CD4-positive, CD25-positive, alpha-beta regulatory T cell (primary cell): Measurements from ENCODE around the gene NEURL3. TPM values are rescaled to one million over a fixed set of nuclear protein-coding genes. Genes with fewer than 3 reads are reported as not detected.

ENCODE experiments used
- ATAC-seq, 2 donors: fragments of 150-1000 bp; cut with Tn5 transposase; one replicate each; pipeline ENCODE4 v1.10.0; 2021; ENCODE audit warnings: low read depth in 2 of 2, moderate number of reproducible peaks in 2 of 2, moderate library complexity in 1 of 2
- DNase-seq, 3 donors: peaks; one replicate each; pipeline versions ENCODE4 v3.0.0 to v3.0.0-alpha.2; 2012 to 2022; ENCODE audit warnings: mixed read lengths in 1 of 3
- H3K27ac ChIP-seq: one replicate; pipeline ENCODE4 v1.7.0; 2013; ENCODE audit warnings: mild to moderate bottlenecking, low read length; ENCODE audit not compliant: insufficient read depth, poor library complexity, severe bottlenecking
- H3K27me3 ChIP-seq: one replicate; pipeline ENCODE4 v1.7.0; 2013; ENCODE audit warnings: low read length; ENCODE audit not compliant: control insufficient read depth, insufficient read depth
- H3K36me3 ChIP-seq: one replicate; pipeline ENCODE4 v1.7.0; 2013; ENCODE audit warnings: mild to moderate bottlenecking, low read length, moderate library complexity; ENCODE audit not compliant: control insufficient read depth, insufficient read depth
- H3K4me1 ChIP-seq: 2 replicates; pipeline ENCODE4 v1.7.0; 2013; ENCODE audit warnings: mild to moderate bottlenecking, low read length; ENCODE audit not compliant: insufficient read depth, control insufficient read depth, poor library complexity, severe bottlenecking
- H3K4me3 ChIP-seq: one replicate; pipeline ENCODE4 v1.7.0; 2013; ENCODE audit warnings: low read depth, mild to moderate bottlenecking, low read length, moderate library complexity
- H3K9me3 ChIP-seq, 2 experiments: 1 replicate in 1 of 2; 2 replicates in 1 of 2; pipeline ENCODE4 v1.7.0; 2013; ENCODE audit warnings: low read length in 2 of 2, mild to moderate bottlenecking in 1 of 2, moderate library complexity in 1 of 2; ENCODE audit not compliant: control insufficient read depth in 2 of 2
- H3K27ac Mint-ChIP-seq, 3 donors: one replicate each; pipeline ENCODE4 v1.8.0; 2020 to 2022; ENCODE audit warnings: mild to moderate bottlenecking in 3 of 3, mixed read lengths in 3 of 3, moderate library complexity in 2 of 3
- H3K27me3 Mint-ChIP-seq: one replicate; pipeline ENCODE4 v1.8.0; 2022; ENCODE audit warnings: mild to moderate bottlenecking, mixed read lengths
- H3K36me3 Mint-ChIP-seq: one replicate; pipeline ENCODE4 v1.8.0; 2020; ENCODE audit warnings: mixed read lengths
- H3K4me1 Mint-ChIP-seq, 4 donors: one replicate each; pipeline ENCODE4 v1.8.0; 2020 to 2022; ENCODE audit warnings: mixed read lengths in 4 of 4, mild to moderate bottlenecking in 1 of 4
- H3K4me3 Mint-ChIP-seq, 4 donors: one replicate each; pipeline ENCODE4 v1.8.0; 2020 to 2022; ENCODE audit warnings: mild to moderate bottlenecking in 4 of 4, mixed read lengths in 4 of 4, moderate library complexity in 3 of 4
- H3K9me3 Mint-ChIP-seq, 7 donors: one replicate each; pipeline ENCODE4 v1.8.0; 2020 to 2022; ENCODE audit warnings: mixed read lengths in 7 of 7, mild to moderate bottlenecking in 3 of 7, moderate library complexity in 2 of 7
- polyA plus RNA-seq, 4 donors: library from polyadenylated mRNA; unstranded; fragments of 300-500 nt; fragmentation: Illumina TruSeq; gene quantifications; one replicate each; pipeline ENCODE4 v1.2.3, GENCODE V29; 2021
- total RNA-seq: library from RNA; stranded (reverse); gene quantifications from one replicate; pipeline ENCODE4 v1.2.3, GENCODE V29; 2022

NEURL3 gene
- total and polyA plus RNA-seq, 5 donors from 2014 or later = 0.18 TPM; not detected in 4

DNA sequence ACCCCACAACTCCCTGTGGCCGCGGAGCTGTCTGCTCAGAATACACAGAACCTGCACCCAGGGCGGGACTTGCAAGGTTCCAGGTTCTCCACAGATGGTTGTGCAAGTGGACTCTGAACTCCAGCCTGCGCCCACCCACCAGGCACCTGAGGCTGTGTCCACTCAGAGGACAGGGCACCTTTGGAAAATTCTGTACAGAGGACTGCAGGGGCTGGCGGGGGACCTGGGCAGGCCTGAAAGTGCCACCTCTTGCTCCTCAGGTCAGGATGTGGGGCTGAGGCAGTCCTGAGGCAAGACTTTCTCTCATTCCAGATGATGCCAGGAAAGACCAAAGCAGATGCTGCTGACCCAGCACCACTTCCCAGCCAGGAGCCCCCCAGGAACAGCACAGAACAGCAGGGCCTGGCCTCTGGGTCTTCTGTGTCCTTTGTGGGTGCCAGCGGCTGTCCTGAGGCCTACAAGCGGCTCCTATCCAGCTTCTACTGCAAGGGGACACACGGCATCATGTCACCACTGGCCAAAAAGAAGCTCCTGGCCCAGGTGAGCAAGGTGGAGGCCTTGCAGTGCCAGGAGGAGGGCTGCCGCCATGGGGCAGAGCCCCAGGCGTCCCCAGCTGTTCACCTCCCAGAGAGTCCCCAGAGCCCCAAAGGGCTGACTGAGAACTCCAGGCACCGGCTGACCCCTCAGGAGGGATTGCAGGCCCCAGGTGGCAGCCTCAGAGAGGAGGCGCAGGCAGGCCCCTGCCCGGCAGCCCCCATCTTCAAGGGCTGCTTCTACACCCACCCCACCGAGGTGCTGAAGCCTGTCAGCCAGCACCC, 45.8 kb upstream of the NEURL3 start:
- no peaks in the 10 kb centered on the region for H3K27me3 ChIP-seq
- no peaks in the 10 kb centered on the region for H3K9me3 ChIP-seq
- peaks cover 4% of the 10 kb centered on the region for H3K36me3 Mint-ChIP-seq
- H3K9me3 Mint-ChIP-seq = no peaks in the 10 kb centered on the region
- no peak for ATAC-seq
- no peak for DNase-seq
- no peak overlapping the region for H3K4me3 ChIP-seq
- no peak overlapping the region for H3K27ac Mint-ChIP-seq
- H3K4me3 Mint-ChIP-seq = no peak overlapping the region
- no peaks in the 10 kb centered on the region for H3K27me3 Mint-ChIP-seq
- no peak overlapping the region for H3K27ac ChIP-seq
- peaks cover 28% of the 10 kb centered on the region for H3K4me1 ChIP-seq
- peaks cover 54% of the 10 kb centered on the region for H3K36me3 ChIP-seq
- peaks cover 4 to 44% (median 15%) of the 10 kb centered on the region in 4 donors for H3K4me1 Mint-ChIP-seq

- H3K9me3 Mint-ChIP-seq = no peaks in the 10 kb centered on the region
- Histone ChIP-seq H3K9me3 (no peaks in the 10 kb centered on the region), H3K36me3 (peaks cover 54% of the 10 kb centered on the region), H3K4me1 (peaks cover 36% of the 10 kb centered on the region), H3K27me3 (no peaks in the 10 kb centered on the region), H3K27ac (no peak overlapping the region), H3K4me3 (no peak overlapping the region)
- H3K4me1 Mint-ChIP-seq = peaks cover 6 to 50% (median 21%) of the 10 kb centered on the region in 4 donors
- H3K36me3 Mint-ChIP-seq = peaks cover 5% of the 10 kb centered on the region
- ATAC-seq = no peak
- no peak overlapping the region for H3K27ac Mint-ChIP-seq
- no peaks in the 10 kb centered on the region for H3K27me3 Mint-ChIP-seq
- DNase-seq = no peak
- peak overlapping the region in 1 of 4 donors; percentile 25 for H3K4me3 Mint-ChIP-seq
Measured at GRCh38 chr2:96549967-96550786, 45.0 kb upstream of the NEURL3 start.

DNA sequence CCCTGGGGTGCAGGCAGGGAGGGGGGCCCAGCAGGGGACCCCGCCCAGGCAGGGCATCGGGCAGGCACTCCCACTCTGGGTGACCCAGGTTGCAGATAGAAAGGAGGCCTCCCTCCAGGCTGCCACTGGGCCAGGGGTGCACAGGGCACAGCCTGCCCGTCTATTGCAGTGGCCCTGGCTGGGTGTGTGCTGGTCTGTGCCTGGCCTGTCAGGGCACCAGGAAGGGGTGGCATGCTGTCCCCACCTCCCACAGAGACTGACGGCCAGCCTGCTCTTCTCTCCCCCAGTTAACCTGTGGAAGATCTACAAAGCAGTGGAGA, 44.3 kb upstream of the NEURL3 start:
- peak overlapping the region; percentile 33 for H3K27ac ChIP-seq
- no peaks in the 10 kb centered on the region for H3K9me3 ChIP-seq
- Mint-ChIP-seq H3K4me3 (peak overlapping the region in 1 of 4 donors; percentile 25), H3K36me3 (peaks cover 10% of the 10 kb centered on the region), H3K9me3 (no peaks in the 10 kb centered on the region), H3K27ac (peak overlapping the region in 1 of 3 donors; percentile 20), H3K4me1 (peaks cover 11 to 50% (median 27%) of the 10 kb centered on the region in 4 donors), H3K27me3 (no peaks in the 10 kb centered on the region)
- DNase-seq (no peak), ATAC-seq (no peak)
- peaks cover 59% of the 10 kb centered on the region for H3K36me3 ChIP-seq
- H3K4me3 ChIP-seq = no peak overlapping the region
- H3K4me1 ChIP-seq = peaks cover 39% of the 10 kb centered on the region
- H3K27me3 ChIP-seq = no peaks in the 10 kb centered on the region

- no peak for DNase-seq
Measured at GRCh38 chr2:96548558-96549465, 43.7 kb upstream of the NEURL3 start.

GRCh38 chr2:96547731-96548171, 42.6 kb upstream of the NEURL3 start:
- DNase-seq = no peak
- H3K36me3 ChIP-seq = peaks cover 69% of the 10 kb centered on the region

More at GRCh38 chr2:96548558-96549465, 43.7 kb upstream of the NEURL3 start:
- Histone ChIP-seq H3K9me3 (no peaks in the 10 kb centered on the region), H3K27ac (peak overlapping the region; percentile 33), H3K4me1 (peaks cover 39% of the 10 kb centered on the region), H3K27me3 (no peaks in the 10 kb centered on the region), H3K4me3 (no peak overlapping the region), H3K36me3 (peaks cover 64% of the 10 kb centered on the region)
- Mint-ChIP-seq H3K4me1 (peaks cover 17 to 50% (median 33%) of the 10 kb centered on the region in 4 donors), H3K27ac (peak overlapping the region in 1 of 3 donors; percentile 20), H3K27me3 (no peaks in the 10 kb centered on the region), H3K36me3 (peaks cover 14% of the 10 kb centered on the region), H3K4me3 (no peak overlapping the region), H3K9me3 (no peaks in the 10 kb centered on the region)
- ATAC-seq = no peak

DNA sequence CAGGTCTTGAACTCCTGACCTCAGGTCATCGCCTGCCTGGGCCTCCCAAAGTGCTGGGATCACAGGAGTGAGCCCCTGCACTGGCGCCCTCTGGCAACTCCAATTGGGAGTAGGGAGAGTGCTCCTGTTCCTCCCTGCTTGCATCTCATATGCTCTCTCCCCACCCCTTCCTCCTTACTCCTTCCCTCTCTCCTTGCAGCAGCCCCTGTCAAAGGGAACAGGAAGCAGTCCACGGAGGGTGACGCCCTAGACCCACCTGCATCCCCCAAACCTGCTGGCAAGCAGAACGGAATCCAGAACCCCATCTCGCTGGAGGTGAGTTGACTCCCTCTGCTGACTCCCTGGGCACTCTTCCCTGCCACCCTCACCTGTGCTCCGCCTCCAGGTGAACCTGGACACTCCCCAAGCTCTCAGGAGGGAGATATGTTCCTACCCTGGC, 42.1 kb upstream of the NEURL3 start:
- peaks cover 46% of the 10 kb centered on the region for H3K4me1 ChIP-seq
- peaks cover 68% of the 10 kb centered on the region for H3K36me3 ChIP-seq
- no peaks in the 10 kb centered on the region for H3K9me3 Mint-ChIP-seq
- DNase-seq (no peak), ATAC-seq (no peak)
- peak overlapping the region; percentile 51 to 93 (median 85) for H3K27ac Mint-ChIP-seq
- peaks cover 23 to 57% (median 43%) of the 10 kb centered on the region in 4 donors for H3K4me1 Mint-ChIP-seq
- H3K9me3 ChIP-seq = no peaks in the 10 kb centered on the region
- H3K4me3 ChIP-seq = no peak overlapping the region
- no peak overlapping the region for H3K27ac ChIP-seq
- H3K36me3 Mint-ChIP-seq = peaks cover 24% of the 10 kb centered on the region
- H3K27me3 ChIP-seq = no peaks in the 10 kb centered on the region
- H3K4me3 Mint-ChIP-seq = peak overlapping the region in 1 of 4 donors; percentile 66
- no peaks in the 10 kb centered on the region for H3K27me3 Mint-ChIP-seq

More at GRCh38 chr2:96547731-96548171, 42.6 kb upstream of the NEURL3 start:
- Mint-ChIP-seq H3K4me1 (peaks cover 23 to 52% (median 39%) of the 10 kb centered on the region in 4 donors), H3K27ac (peak overlapping the region in 2 of 3 donors; percentile 85 to 93), H3K27me3 (no peaks in the 10 kb centered on the region), H3K36me3 (peaks cover 20% of the 10 kb centered on the region), H3K9me3 (no peaks in the 10 kb centered on the region), H3K4me3 (peak overlapping the region in 1 of 4 donors; percentile 66)
- Histone ChIP-seq H3K4me1 (peaks cover 41% of the 10 kb centered on the region), H3K27ac (no peak overlapping the region), H3K27me3 (no peaks in the 10 kb centered on the region), H3K9me3 (no peaks in the 10 kb centered on the region), H3K4me3 (no peak overlapping the region)
- ATAC-seq = no peak

GRCh38 chr2:96546797-96547196, 41.6 kb upstream of the NEURL3 start:
- H3K4me3 Mint-ChIP-seq = peak overlapping the region in 2 of 4 donors; percentile 44 to 84
- H3K27me3 Mint-ChIP-seq = no peaks in the 10 kb centered on the region
- ATAC-seq = no peak
- no peak for DNase-seq
- Histone ChIP-seq H3K9me3 (no peaks in the 10 kb centered on the region), H3K4me3 (no peak overlapping the region), H3K36me3 (peaks cover 68% of the 10 kb centered on the region), H3K27ac (peak overlapping the region; percentile 21), H3K4me1 (peaks cover 51% of the 10 kb centered on the region), H3K27me3 (no peaks in the 10 kb centered on the region)
- peaks cover 24% of the 10 kb centered on the region for H3K36me3 Mint-ChIP-seq
- H3K4me1 Mint-ChIP-seq = peaks cover 23 to 61% (median 43%) of the 10 kb centered on the region in 4 donors
- peak overlapping the region in 2 of 3 donors; percentile 59 to 93 for H3K27ac Mint-ChIP-seq
- no peaks in the 10 kb centered on the region for H3K9me3 Mint-ChIP-seq
